ENCODE results near the gene LRRC2.

DNA sequence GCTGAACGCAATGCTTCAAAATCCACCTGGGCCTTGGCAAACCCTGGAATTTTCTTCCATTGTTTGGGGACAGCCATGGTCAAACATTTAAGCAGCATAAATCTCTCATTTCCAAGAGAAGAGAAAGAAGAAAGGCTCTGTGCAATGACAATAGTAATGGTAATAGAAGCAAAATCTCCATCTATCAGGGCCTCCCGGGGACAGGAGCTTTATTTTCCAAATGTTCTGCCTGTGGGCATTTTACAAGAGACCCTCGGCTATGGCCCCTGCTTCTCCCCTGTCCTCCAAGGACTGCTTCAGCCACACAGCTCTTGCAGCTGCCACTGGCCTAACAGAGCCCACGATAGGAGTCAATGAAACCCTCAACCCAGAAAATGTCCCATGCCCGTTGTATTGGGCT lies 33.5 kb upstream of the LRRC2 start:
- no peak for TF ChIP-seq TBP (CRISPR knock-in tag; IDR thresholded peaks at IDR 0.05)
- TF ChIP-seq, protein P1, sequence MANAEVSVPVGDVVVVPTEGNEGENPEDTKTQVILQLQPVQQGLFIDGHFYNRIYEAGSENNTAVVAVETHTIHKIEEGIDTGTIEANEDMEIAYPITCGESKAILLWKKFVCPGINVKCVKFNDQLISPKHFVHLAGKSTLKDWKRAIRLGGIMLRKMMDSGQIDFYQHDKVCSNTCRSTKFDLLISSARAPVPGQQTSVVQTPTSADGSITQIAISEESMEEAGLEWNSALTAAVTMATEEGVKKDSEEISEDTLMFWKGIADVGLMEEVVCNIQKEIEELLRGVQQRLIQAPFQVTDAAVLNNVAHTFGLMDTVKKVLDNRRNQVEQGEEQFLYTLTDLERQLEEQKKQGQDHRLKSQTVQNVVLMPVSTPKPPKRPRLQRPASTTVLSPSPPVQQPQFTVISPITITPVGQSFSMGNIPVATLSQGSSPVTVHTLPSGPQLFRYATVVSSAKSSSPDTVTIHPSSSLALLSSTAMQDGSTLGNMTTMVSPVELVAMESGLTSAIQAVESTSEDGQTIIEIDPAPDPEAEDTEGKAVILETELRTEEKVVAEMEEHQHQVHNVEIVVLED (CRISPR knock-in tag; IDR thresholded peaks at IDR 0.05; ENCODE audit: borderline replicate concordance): no peak
- TF ChIP-seq, protein P2, sequence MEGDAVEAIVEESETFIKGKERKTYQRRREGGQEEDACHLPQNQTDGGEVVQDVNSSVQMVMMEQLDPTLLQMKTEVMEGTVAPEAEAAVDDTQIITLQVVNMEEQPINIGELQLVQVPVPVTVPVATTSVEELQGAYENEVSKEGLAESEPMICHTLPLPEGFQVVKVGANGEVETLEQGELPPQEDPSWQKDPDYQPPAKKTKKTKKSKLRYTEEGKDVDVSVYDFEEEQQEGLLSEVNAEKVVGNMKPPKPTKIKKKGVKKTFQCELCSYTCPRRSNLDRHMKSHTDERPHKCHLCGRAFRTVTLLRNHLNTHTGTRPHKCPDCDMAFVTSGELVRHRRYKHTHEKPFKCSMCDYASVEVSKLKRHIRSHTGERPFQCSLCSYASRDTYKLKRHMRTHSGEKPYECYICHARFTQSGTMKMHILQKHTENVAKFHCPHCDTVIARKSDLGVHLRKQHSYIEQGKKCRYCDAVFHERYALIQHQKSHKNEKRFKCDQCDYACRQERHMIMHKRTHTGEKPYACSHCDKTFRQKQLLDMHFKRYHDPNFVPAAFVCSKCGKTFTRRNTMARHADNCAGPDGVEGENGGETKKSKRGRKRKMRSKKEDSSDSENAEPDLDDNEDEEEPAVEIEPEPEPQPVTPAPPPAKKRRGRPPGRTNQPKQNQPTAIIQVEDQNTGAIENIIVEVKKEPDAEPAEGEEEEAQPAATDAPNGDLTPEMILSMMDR (CRISPR knock-in tag; IDR thresholded peaks at IDR 0.05): no peak
- TF ChIP-seq RFX5 (IDR thresholded peaks at IDR 0.05; ENCODE audit: low read depth, low read length): no peak
- no peak for TF ChIP-seq KDM3A (CRISPR knock-in tag; IDR thresholded peaks at IDR 0.05; ENCODE audit: low read depth)
- TF ChIP-seq ZNF572 (CRISPR knock-in tag; IDR thresholded peaks at IDR 0.05): no peak
- TF ChIP-seq, protein P3, sequence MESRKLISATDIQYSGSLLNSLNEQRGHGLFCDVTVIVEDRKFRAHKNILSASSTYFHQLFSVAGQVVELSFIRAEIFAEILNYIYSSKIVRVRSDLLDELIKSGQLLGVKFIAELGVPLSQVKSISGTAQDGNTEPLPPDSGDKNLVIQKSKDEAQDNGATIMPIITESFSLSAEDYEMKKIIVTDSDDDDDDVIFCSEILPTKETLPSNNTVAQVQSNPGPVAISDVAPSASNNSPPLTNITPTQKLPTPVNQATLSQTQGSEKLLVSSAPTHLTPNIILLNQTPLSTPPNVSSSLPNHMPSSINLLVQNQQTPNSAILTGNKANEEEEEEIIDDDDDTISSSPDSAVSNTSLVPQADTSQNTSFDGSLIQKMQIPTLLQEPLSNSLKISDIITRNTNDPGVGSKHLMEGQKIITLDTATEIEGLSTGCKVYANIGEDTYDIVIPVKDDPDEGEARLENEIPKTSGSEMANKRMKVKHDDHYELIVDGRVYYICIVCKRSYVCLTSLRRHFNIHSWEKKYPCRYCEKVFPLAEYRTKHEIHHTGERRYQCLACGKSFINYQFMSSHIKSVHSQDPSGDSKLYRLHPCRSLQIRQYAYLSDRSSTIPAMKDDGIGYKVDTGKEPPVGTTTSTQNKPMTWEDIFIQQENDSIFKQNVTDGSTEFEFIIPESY (CRISPR knock-in tag; IDR thresholded peaks at IDR 0.05): no peak
- TF ChIP-seq ZNF556 (CRISPR knock-in tag; IDR thresholded peaks at IDR 0.05; ENCODE audit: borderline replicate concordance): no peak
- TF ChIP-seq, protein P4, sequence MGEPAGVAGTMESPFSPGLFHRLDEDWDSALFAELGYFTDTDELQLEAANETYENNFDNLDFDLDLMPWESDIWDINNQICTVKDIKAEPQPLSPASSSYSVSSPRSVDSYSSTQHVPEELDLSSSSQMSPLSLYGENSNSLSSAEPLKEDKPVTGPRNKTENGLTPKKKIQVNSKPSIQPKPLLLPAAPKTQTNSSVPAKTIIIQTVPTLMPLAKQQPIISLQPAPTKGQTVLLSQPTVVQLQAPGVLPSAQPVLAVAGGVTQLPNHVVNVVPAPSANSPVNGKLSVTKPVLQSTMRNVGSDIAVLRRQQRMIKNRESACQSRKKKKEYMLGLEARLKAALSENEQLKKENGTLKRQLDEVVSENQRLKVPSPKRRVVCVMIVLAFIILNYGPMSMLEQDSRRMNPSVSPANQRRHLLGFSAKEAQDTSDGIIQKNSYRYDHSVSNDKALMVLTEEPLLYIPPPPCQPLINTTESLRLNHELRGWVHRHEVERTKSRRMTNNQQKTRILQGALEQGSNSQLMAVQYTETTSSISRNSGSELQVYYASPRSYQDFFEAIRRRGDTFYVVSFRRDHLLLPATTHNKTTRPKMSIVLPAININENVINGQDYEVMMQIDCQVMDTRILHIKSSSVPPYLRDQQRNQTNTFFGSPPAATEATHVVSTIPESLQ (CRISPR knock-in tag; conservative IDR thresholded peaks at IDR 0.05): no peak
- no peak for TF ChIP-seq KDM1A (CRISPR knock-in tag; IDR thresholded peaks at IDR 0.05)
- no peak for TF ChIP-seq RFXANK (CRISPR knock-in tag; IDR thresholded peaks at IDR 0.05)

Measured in HepG2 (cell line).